ENCODE results near the gene SPINT2. TPM values are rescaled to one million over a fixed set of nuclear protein-coding genes. Genes with fewer than 3 reads are reported as not detected.
"Not testable (repeated sequence)": the region's sequence is repeated elsewhere in the genome, so short reads cannot be mapped to it uniquely, and the experiment has no call there.

The SPINT2 gene
- total RNA-seq, 1 donor from 2014 or later = 171 TPM

DNA sequence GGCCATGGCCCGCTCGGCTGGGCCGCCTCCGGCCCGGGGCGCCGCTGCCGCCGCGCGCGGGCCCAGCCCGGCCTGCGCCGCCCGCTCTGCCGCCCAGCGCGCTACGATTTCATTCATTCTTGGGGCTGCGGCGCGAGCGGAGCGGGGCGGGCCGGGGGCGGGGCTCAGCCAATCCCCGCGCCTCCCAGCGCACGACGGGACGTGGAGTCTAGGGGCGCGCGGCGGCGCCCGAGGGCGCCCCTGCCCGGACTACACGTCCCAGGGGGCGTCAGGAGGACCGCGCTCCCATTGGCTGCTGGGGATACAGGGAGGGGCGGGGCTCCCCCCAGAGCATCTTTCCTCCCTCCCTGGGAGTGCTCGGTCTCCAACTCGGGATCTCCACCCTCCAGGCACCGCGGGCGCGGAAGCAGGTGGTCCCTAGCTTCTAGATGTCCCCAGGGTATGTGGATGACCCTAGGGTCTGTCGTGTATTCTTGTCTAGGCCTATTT is 34.7 kb upstream of the SPINT2 start:
- H3K4me3 Mint-ChIP-seq (ENCODE audit: unreplicated experiment) = peak overlapping the region; percentile 66
- peak overlapping the region; percentile 69 for H3K9ac ChIP-seq (ENCODE audit: low read length)
- no peak overlapping the region for H3K27ac ChIP-seq (ENCODE audit: low read depth, low read length)
- H3K9me3 ChIP-seq (ENCODE audit: insufficient read depth, low read depth, low read length) = no peaks in the 10 kb centered on the region
- H3K9me3 Mint-ChIP-seq (ENCODE audit: unreplicated experiment) = no peaks in the 10 kb centered on the region
- H3K36me3 ChIP-seq (ENCODE audit: insufficient read depth, low read length) = no peaks in the 10 kb centered on the region
- H3K27ac Mint-ChIP-seq (ENCODE audit: unreplicated experiment) = no peak overlapping the region
- no peaks in the 10 kb centered on the region for H3K79me2 ChIP-seq (ENCODE audit: insufficient read depth, low read length)
- H2AFZ ChIP-seq (ENCODE audit: low read depth, low read length) = peak overlapping the region; percentile 39
- FAIRE-seq = no peak
- peak; percentile 68 for DNase-seq (ENCODE audit: low read depth)
- H3K27me3 Mint-ChIP-seq (ENCODE audit: low read depth, unreplicated experiment) = peaks cover 23% of the 10 kb centered on the region
- peaks cover 3% of the 10 kb centered on the region for H3K4me1 ChIP-seq (ENCODE audit: insufficient read depth, low read length)
- peak overlapping the region; percentile 96 for H3K4me2 ChIP-seq (ENCODE audit: low read length)
- TF ChIP-seq, protein P1, sequence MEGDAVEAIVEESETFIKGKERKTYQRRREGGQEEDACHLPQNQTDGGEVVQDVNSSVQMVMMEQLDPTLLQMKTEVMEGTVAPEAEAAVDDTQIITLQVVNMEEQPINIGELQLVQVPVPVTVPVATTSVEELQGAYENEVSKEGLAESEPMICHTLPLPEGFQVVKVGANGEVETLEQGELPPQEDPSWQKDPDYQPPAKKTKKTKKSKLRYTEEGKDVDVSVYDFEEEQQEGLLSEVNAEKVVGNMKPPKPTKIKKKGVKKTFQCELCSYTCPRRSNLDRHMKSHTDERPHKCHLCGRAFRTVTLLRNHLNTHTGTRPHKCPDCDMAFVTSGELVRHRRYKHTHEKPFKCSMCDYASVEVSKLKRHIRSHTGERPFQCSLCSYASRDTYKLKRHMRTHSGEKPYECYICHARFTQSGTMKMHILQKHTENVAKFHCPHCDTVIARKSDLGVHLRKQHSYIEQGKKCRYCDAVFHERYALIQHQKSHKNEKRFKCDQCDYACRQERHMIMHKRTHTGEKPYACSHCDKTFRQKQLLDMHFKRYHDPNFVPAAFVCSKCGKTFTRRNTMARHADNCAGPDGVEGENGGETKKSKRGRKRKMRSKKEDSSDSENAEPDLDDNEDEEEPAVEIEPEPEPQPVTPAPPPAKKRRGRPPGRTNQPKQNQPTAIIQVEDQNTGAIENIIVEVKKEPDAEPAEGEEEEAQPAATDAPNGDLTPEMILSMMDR (IDR thresholded peaks at IDR 0.05; ENCODE audit: insufficient read depth, low read depth, low read length) = no peak
- no peak for TF ChIP-seq EZH2 (IDR thresholded peaks at IDR 0.05; ENCODE audit: insufficient read depth, low read length)
- H4K20me1 ChIP-seq (ENCODE audit: insufficient read depth, low read length) = peaks cover 5% of the 10 kb centered on the region
- H3K4me1 Mint-ChIP-seq (ENCODE audit: low read depth, unreplicated experiment) = peaks cover 3% of the 10 kb centered on the region
- H3K4me3 ChIP-seq (ENCODE audit: insufficient read depth, low read depth, low read length) = no peak overlapping the region
- H3K36me3 Mint-ChIP-seq (ENCODE audit: low read depth, unreplicated experiment) = no peaks in the 10 kb centered on the region
- peaks cover 3% of the 10 kb centered on the region for H3K27me3 ChIP-seq (ENCODE audit: insufficient read depth, low read length)

DNA sequence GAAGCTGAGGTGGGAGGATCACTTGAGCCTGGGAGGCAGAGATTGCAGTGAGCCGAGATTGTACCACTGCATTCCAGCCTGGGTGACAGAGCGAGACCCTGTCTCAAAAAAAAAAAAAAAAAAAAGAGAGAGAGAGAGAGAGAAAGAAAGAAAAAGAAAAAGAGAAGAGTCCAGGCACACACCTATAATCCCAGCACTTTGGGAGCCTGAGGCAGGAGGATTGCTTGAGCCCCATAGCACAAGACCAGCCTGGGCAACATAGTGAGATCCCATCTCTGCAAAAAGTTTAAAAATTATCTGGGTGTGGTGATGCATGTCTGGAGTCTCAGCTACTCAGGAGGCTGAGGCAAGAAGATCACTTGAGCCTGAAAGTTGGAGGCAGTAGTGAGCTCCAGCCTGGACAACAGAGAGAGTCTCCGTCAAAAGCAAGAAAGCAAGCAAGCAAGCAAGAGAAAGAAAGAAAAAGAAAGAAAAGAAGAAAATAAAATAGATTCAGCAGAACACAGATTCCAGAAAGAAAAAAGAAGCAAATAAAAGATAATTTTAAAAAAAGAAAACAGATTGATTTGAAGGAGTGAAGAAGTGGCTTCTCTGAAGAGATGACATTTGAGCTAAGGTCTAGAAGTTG is 33.8 kb upstream of the SPINT2 start:
- H3K9me3 Mint-ChIP-seq (ENCODE audit: unreplicated experiment); H3K4me3 Mint-ChIP-seq (ENCODE audit: unreplicated experiment): not testable (repeated sequence)

DNA sequence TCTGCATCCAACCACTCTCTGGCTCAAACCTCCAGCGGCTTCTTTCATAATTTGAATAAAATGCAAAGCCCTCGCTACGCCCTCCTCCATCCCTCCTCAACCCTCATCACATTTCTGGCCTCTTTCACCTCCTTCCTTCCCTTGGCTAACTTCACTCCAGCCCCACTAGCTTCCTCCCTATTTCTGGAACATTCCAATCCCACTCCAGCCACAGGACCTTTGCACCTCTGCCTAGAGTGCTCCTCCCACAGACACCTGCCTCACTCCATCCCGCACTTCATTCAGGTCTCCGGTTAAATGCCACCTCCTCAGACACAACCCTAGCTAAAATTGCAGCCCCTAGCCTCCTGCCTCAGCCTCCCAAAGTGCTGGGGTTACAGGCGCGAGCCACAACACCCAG is 32.5 kb upstream of the SPINT2 start:
- TF ChIP-seq EZH2 (IDR thresholded peaks at IDR 0.05; ENCODE audit: insufficient read depth, low read length) = no peak
- TF ChIP-seq, protein P1 (IDR thresholded peaks at IDR 0.05; ENCODE audit: insufficient read depth, low read depth, low read length) = no peak

More for the DNA sequence above, 33.8 kb upstream of the SPINT2 start:
- DNase-seq (ENCODE audit: low read depth); H2AFZ ChIP-seq (ENCODE audit: low read depth, low read length); H3K36me3 ChIP-seq (ENCODE audit: insufficient read depth, low read length); H3K36me3 Mint-ChIP-seq (ENCODE audit: low read depth, unreplicated experiment); H3K9ac ChIP-seq (ENCODE audit: low read length); H3K4me2 ChIP-seq (ENCODE audit: low read length); H3K27me3 ChIP-seq (ENCODE audit: insufficient read depth, low read length); FAIRE-seq; H3K79me2 ChIP-seq (ENCODE audit: insufficient read depth, low read length); H4K20me1 ChIP-seq (ENCODE audit: insufficient read depth, low read length); H3K4me1 Mint-ChIP-seq (ENCODE audit: low read depth, unreplicated experiment); H3K9me3 ChIP-seq (ENCODE audit: insufficient read depth, low read depth, low read length); H3K4me1 ChIP-seq (ENCODE audit: insufficient read depth, low read length); H3K27ac ChIP-seq (ENCODE audit: low read depth, low read length); H3K4me3 ChIP-seq (ENCODE audit: insufficient read depth, low read depth, low read length): not testable (repeated sequence)
- Mint-ChIP-seq H3K27me3 (ENCODE audit: low read depth, unreplicated experiment) (peaks cover 26% of the 10 kb centered on the region), H3K27ac (ENCODE audit: unreplicated experiment) (peak overlapping the region; percentile 21)

More for the DNA sequence above, 32.5 kb upstream of the SPINT2 start:
- FAIRE-seq (no peak), DNase-seq (ENCODE audit: low read depth) (no peak)
- no peaks in the 10 kb centered on the region for H3K36me3 Mint-ChIP-seq (ENCODE audit: low read depth, unreplicated experiment)
- Histone ChIP-seq H2AFZ (ENCODE audit: low read depth, low read length) (no peak overlapping the region), H3K27me3 (ENCODE audit: insufficient read depth, low read length) (peaks cover 3% of the 10 kb centered on the region), H3K36me3 (ENCODE audit: insufficient read depth, low read length) (no peaks in the 10 kb centered on the region), H3K4me3 (ENCODE audit: insufficient read depth, low read depth, low read length) (no peak overlapping the region), H3K4me2 (ENCODE audit: low read length) (no peak overlapping the region), H3K79me2 (ENCODE audit: insufficient read depth, low read length) (no peaks in the 10 kb centered on the region), H3K9me3 (ENCODE audit: insufficient read depth, low read depth, low read length) (no peaks in the 10 kb centered on the region), H3K4me1 (ENCODE audit: insufficient read depth, low read length) (peaks cover 3% of the 10 kb centered on the region), H4K20me1 (ENCODE audit: insufficient read depth, low read length) (no peaks in the 10 kb centered on the region), H3K27ac (ENCODE audit: low read depth, low read length) (no peak overlapping the region), H3K9ac (ENCODE audit: low read length) (no peak overlapping the region)
- H3K27me3 Mint-ChIP-seq (ENCODE audit: low read depth, unreplicated experiment) = peaks cover 30% of the 10 kb centered on the region
- no peak overlapping the region for H3K4me3 Mint-ChIP-seq (ENCODE audit: unreplicated experiment)
- H3K27ac Mint-ChIP-seq (ENCODE audit: unreplicated experiment) = no peak overlapping the region
- H3K9me3 Mint-ChIP-seq (ENCODE audit: unreplicated experiment) = no peaks in the 10 kb centered on the region
- H3K4me1 Mint-ChIP-seq (ENCODE audit: low read depth, unreplicated experiment) = peaks cover 3% of the 10 kb centered on the region
